Measurements from ENCODE around the gene C1QC. TPM values are rescaled to one million over a fixed set of nuclear protein-coding genes. Genes with fewer than 3 reads are reported as not detected.

The C1QC gene
- total and polyA plus RNA-seq, 5 donors, result 32.7 to 196 (median 109) TPM

GRCh38 chr1:22636927-22637326, 6.5 kb upstream of the C1QC start:
- no peak for ATAC-seq
- Histone ChIP-seq H3K4me3 (ENCODE audit: low read length) (no peak overlapping the region), H3K27ac (ENCODE audit: low read length) (no peak overlapping the region), H3K4me1 (ENCODE audit: control insufficient read depth, insufficient read depth, low read length) (no peaks in the 10 kb centered on the region), H3K9me3 (ENCODE audit: control insufficient read depth, low read length) (no peaks in the 10 kb centered on the region), H3K27me3 (ENCODE audit: control insufficient read depth, insufficient read depth) (no peaks in the 10 kb centered on the region)
- no peak for DNase-seq
- 82% methylated on average over 6 of the region's 6 CpGs for WGBS
- intact Hi-C loops (cut with DNase I), result no loop called here

GRCh38 chr1:22637907-22638445, 5.5 kb upstream of the C1QC start:
- no peak overlapping the region for H3K4me3 ChIP-seq (ENCODE audit: low read length)
- H3K27ac ChIP-seq (ENCODE audit: low read length), result no peak overlapping the region
- no peaks in the 10 kb centered on the region for H3K9me3 ChIP-seq (ENCODE audit: control insufficient read depth, low read length)
- no peak for DNase-seq
- 49% methylated on average over 3 of the region's 3 CpGs for WGBS
- no peaks in the 10 kb centered on the region for H3K27me3 ChIP-seq (ENCODE audit: control insufficient read depth, insufficient read depth)
- H3K4me1 ChIP-seq (ENCODE audit: control insufficient read depth, insufficient read depth, low read length), result no peaks in the 10 kb centered on the region
- intact Hi-C loops (cut with DNase I), result no loop called here
- ATAC-seq, result no peak

GRCh38 chr1:22638476-22639234, 4.8 kb upstream of the C1QC start:
- 78% methylated on average over 23 of the region's 23 CpGs for WGBS
- no peak for ATAC-seq
- no peak overlapping the region for H3K27ac ChIP-seq (ENCODE audit: low read length)
- no peaks in the 10 kb centered on the region for H3K4me1 ChIP-seq (ENCODE audit: control insufficient read depth, insufficient read depth, low read length)
- H3K4me3 ChIP-seq (ENCODE audit: low read length), result no peak overlapping the region
- DNase-seq, result no peak
- intact Hi-C loops (cut with DNase I), result no loop called here
- no peaks in the 10 kb centered on the region for H3K9me3 ChIP-seq (ENCODE audit: control insufficient read depth, low read length)
- H3K27me3 ChIP-seq (ENCODE audit: control insufficient read depth, insufficient read depth), result no peaks in the 10 kb centered on the region

- H3K27me3 ChIP-seq (ENCODE audit: control insufficient read depth, insufficient read depth), result no peaks in the 10 kb centered on the region
- H3K27ac ChIP-seq (ENCODE audit: low read length), result no peak overlapping the region
- DNase-seq (peak in 1 of 3 donors; percentile 75), ATAC-seq (no peak)
- WGBS, result 33% methylated on average over 8 of the region's 8 CpGs
- H3K9me3 ChIP-seq (ENCODE audit: control insufficient read depth, low read length), result no peaks in the 10 kb centered on the region
- H3K4me3 ChIP-seq (ENCODE audit: low read length), result no peak overlapping the region
- no peaks in the 10 kb centered on the region for H3K4me1 ChIP-seq (ENCODE audit: control insufficient read depth, insufficient read depth, low read length)
- intact Hi-C loops (cut with DNase I), result no loop called here
Observed at GRCh38 chr1:22639286-22639685, 4.1 kb upstream of the C1QC start.

GRCh38 chr1:22641247-22641646, 2.2 kb upstream of the C1QC start:
- Histone ChIP-seq H3K27ac (ENCODE audit: low read length) (no peak overlapping the region), H3K4me3 (ENCODE audit: low read length) (no peak overlapping the region), H3K9me3 (ENCODE audit: control insufficient read depth, low read length) (no peaks in the 10 kb centered on the region), H3K4me1 (ENCODE audit: control insufficient read depth, insufficient read depth, low read length) (no peaks in the 10 kb centered on the region), H3K27me3 (ENCODE audit: control insufficient read depth, insufficient read depth) (no peaks in the 10 kb centered on the region)
- ATAC-seq, result no peak
- no peak for DNase-seq
- WGBS, result 56% methylated on average over 8 of the region's 8 CpGs
- intact Hi-C loops (cut with DNase I), result loop anchor here in 3 of 4 donors (5.0 to 10.0 kb wide), 3 partner anchors 116 to 536 kb away; no protein-coding TSS in a partner anchor

- intact Hi-C loops (cut with DNase I), result loop anchor here (1.0 to 10.0 kb wide), 6 partner anchors 117 to 537 kb away; no protein-coding TSS in a partner anchor
- H3K4me3 ChIP-seq (ENCODE audit: low read length), result no peak overlapping the region
- H3K9me3 ChIP-seq (ENCODE audit: control insufficient read depth, low read length), result no peaks in the 10 kb centered on the region
- H3K27me3 ChIP-seq (ENCODE audit: control insufficient read depth, insufficient read depth), result no peaks in the 10 kb centered on the region
- no peak overlapping the region for H3K27ac ChIP-seq (ENCODE audit: low read length)
- WGBS, result 11% methylated on average over 18 of the region's 18 CpGs
- H3K4me1 ChIP-seq (ENCODE audit: control insufficient read depth, insufficient read depth, low read length), result no peaks in the 10 kb centered on the region
- ATAC-seq (peak; percentile 77 to 83), DNase-seq (peak; percentile 88 to 95 (median 95))
Observed at GRCh38 chr1:22641906-22642636, 1.4 kb upstream of the C1QC start.

GRCh38 chr1:22643928-22644327, 495 bp downstream of the C1QC start:
- H3K27ac ChIP-seq (ENCODE audit: low read length), result no peak overlapping the region
- H3K9me3 ChIP-seq (ENCODE audit: control insufficient read depth, low read length), result no peaks in the 10 kb centered on the region
- no peaks in the 10 kb centered on the region for H3K4me1 ChIP-seq (ENCODE audit: control insufficient read depth, insufficient read depth, low read length)
- H3K4me3 ChIP-seq (ENCODE audit: low read length), result no peak overlapping the region
- no peak for ATAC-seq
- no peaks in the 10 kb centered on the region for H3K27me3 ChIP-seq (ENCODE audit: control insufficient read depth, insufficient read depth)
- DNase-seq, result no peak
- WGBS, result 72% methylated on average over 12 of the region's 12 CpGs
- intact Hi-C loops (cut with DNase I), result loop anchor here (2.0 to 10.0 kb wide), 5 partner anchors 119 to 539 kb away; no protein-coding TSS in a partner anchor

GRCh38 chr1:22645931-22646330, 2.5 kb downstream of the C1QC start:
- ATAC-seq (no peak), DNase-seq (peak in 1 of 3 donors; percentile 55)
- Histone ChIP-seq H3K9me3 (ENCODE audit: control insufficient read depth, low read length) (no peaks in the 10 kb centered on the region), H3K4me3 (ENCODE audit: low read length) (no peak overlapping the region), H3K4me1 (ENCODE audit: control insufficient read depth, insufficient read depth, low read length) (no peaks in the 10 kb centered on the region), H3K27me3 (ENCODE audit: control insufficient read depth, insufficient read depth) (no peaks in the 10 kb centered on the region), H3K27ac (ENCODE audit: low read length) (no peak overlapping the region)
- intact Hi-C loops (cut with DNase I), result loop anchor here in 2 of 4 donors (10.0 kb wide), 2 partner anchors 121 to 541 kb away; no protein-coding TSS in a partner anchor
- 71% methylated on average over 7 of the region's 7 CpGs for WGBS

GRCh38 chr1:22646384-22646783, 3.0 kb downstream of the C1QC start:
- H3K27ac ChIP-seq (ENCODE audit: low read length), result no peak overlapping the region
- no peaks in the 10 kb centered on the region for H3K4me1 ChIP-seq (ENCODE audit: control insufficient read depth, insufficient read depth, low read length)
- ATAC-seq, result no peak
- DNase-seq, result no peak
- WGBS, result 97% methylated on average over 1 of the region's 1 CpG
- H3K27me3 ChIP-seq (ENCODE audit: control insufficient read depth, insufficient read depth), result no peaks in the 10 kb centered on the region
- H3K4me3 ChIP-seq (ENCODE audit: low read length), result no peak overlapping the region
- intact Hi-C loops (cut with DNase I), result loop anchor here in 2 of 4 donors (10.0 kb wide), 2 partner anchors 122 to 542 kb away; no protein-coding TSS in a partner anchor
- no peaks in the 10 kb centered on the region for H3K9me3 ChIP-seq (ENCODE audit: control insufficient read depth, low read length)

- H3K27me3 ChIP-seq (ENCODE audit: control insufficient read depth, insufficient read depth), result no peaks in the 10 kb centered on the region
Observed at GRCh38 chr1:22650089-22650693, 6.8 kb downstream of the C1QC start.

More at GRCh38 chr1:22650089-22650693, 6.8 kb downstream of the C1QC start:
- 87% methylated on average over 13 of the region's 13 CpGs for WGBS
- Histone ChIP-seq H3K27ac (ENCODE audit: low read length) (no peak overlapping the region), H3K4me3 (ENCODE audit: low read length) (no peak overlapping the region), H3K9me3 (ENCODE audit: control insufficient read depth, low read length) (no peaks in the 10 kb centered on the region), H3K4me1 (ENCODE audit: control insufficient read depth, insufficient read depth, low read length) (no peaks in the 10 kb centered on the region)
- intact Hi-C loops (cut with DNase I), result no loop called here
- ATAC-seq, result no peak
- DNase-seq, result no peak

Data from right cardiac atrium (tissue), 5 donors.